Measurements from ENCODE around the gene ABHD10. TPM values are rescaled to one million over a fixed set of nuclear protein-coding genes. Genes with fewer than 3 reads are reported as not detected.
A peak's percentile ranks its signal among the peaks of the same experiment; 100 is the strongest.

ABHD10 gene
- total and polyA plus RNA-seq, 10 of the 15 experiments (the other 5 are each of a cell fraction or from before 2014, with no cell fraction given): 12.3 to 51.0 (median 28.9) TPM

GRCh38 chr3:112004669-112005068, 25.8 kb downstream of the ABHD10 start:
- H3K27me3 ChIP-seq (replicated peaks in 1 of 2; ENCODE audit: control insufficient read depth in 2 of 2, insufficient read depth in 2 of 2, low read length in 1 of 2): no peaks in the 10 kb centered on the region; a peak in 1 of 4 replicates
- no TSS peak for BruUV-seq (replicated peaks)
- H3K4me2 ChIP-seq (ENCODE audit: control insufficient read depth, insufficient read depth): no peak overlapping the region
- in situ Hi-C loops (cut with MboI) (no loop called here), intact Hi-C loops (cut with micrococcal nuclease; ENCODE audit: unreplicated experiment) (no loop called here)
- peak; percentile 39; the same call in 1 of the 3 replicates for ATAC-seq
- 9% methylated on average over 2 of the region's 2 CpGs for WGBS (ENCODE audit: insufficient coverage, insufficient replicate concordance, low lambda C conversion rate, missing lambda C conversion rate)
- no peak overlapping the region for H2AFZ ChIP-seq (ENCODE audit: control insufficient read depth, low read depth, low read length)
- CTCF ChIA-PET: interaction anchor here (1.1 to 10.0 kb wide), 7 partner anchors 8 to 336 kb away, joined by 3 to 102 read pairs (median 7); no protein-coding TSS in a partner anchor
- RAD21 ChIA-PET (ENCODE audit: unreplicated experiment): interaction anchor here (0.9 to 3.7 kb wide), 6 partner anchors 9 to 287 kb away, joined by 3 to 36 read pairs (median 6); no protein-coding TSS in a partner anchor
- H3K9ac ChIP-seq (ENCODE audit: control insufficient read depth, insufficient read depth, low read length): no peak overlapping the region
- H3K9me3 ChIP-seq (replicated peaks; ENCODE audit: control insufficient read depth, insufficient read depth, low read length): no peaks in the 10 kb centered on the region
- H4K20me1 ChIP-seq (ENCODE audit: control insufficient read depth, insufficient read depth): no peaks in the 10 kb centered on the region
- DNase-seq (ENCODE audit: low read depth, low spot score): no peak
- TF ChIP-seq NR2F1 (conservative IDR thresholded peaks at IDR 0.05) (peak; percentile 83), NR2C1 (IDR thresholded peaks at IDR 0.05) (peak; percentile 78; the same call in 1 of the 2 replicates), ZNF217 (IDR thresholded peaks at IDR 0.05) (no peak)
- no peak overlapping the region for H3K27ac ChIP-seq (ENCODE audit: control insufficient read depth, insufficient read depth)
- no peak overlapping the region for H3K4me3 ChIP-seq
- no peak for FAIRE-seq
- POLR2A ChIA-PET: interaction anchor here (1.2 to 2.7 kb wide), 3 partner anchors 8 to 25 kb away, joined by 5 to 8 read pairs (median 8); partner anchors contain the start of gene ABHD10
- SMC1A ChIA-PET (ENCODE audit: uncharacterized antibody, unreplicated experiment): interaction anchor here (1.0 to 21.1 kb wide), 4 partner anchors 9 to 25 kb away, joined by 4 to 417 read pairs (median 40); partner anchors contain the start of gene ABHD10
- H3K79me2 ChIP-seq (ENCODE audit: control insufficient read depth, insufficient read depth, low read length): no peaks in the 10 kb centered on the region
- H3K36me3 ChIP-seq (ENCODE audit: control insufficient read depth in 2 of 2, insufficient read depth in 2 of 2, low read length in 1 of 2): no peaks in the 10 kb centered on the region
- no peaks in the 10 kb centered on the region for H3K4me1 ChIP-seq (ENCODE audit: control insufficient read depth, insufficient read depth, low read length)

- no peak for FAIRE-seq
- no peak overlapping the region for H3K4me2 ChIP-seq (ENCODE audit: control insufficient read depth, insufficient read depth)
- ATAC-seq: peak; percentile 61
- ChIA-PET SMC1A (ENCODE audit: uncharacterized antibody, unreplicated experiment) (interaction anchor here (1.0 to 21.1 kb wide), 4 partner anchors 8 to 26 kb away, joined by 4 to 417 read pairs (median 40); partner anchors contain the start of gene ABHD10), RAD21 (ENCODE audit: unreplicated experiment) (interaction anchor here (0.9 to 3.7 kb wide), 5 partner anchors 8 to 288 kb away, joined by 4 to 36 read pairs (median 6); no protein-coding TSS in a partner anchor), CTCF (interaction anchor here (1.5 to 10.0 kb wide), 5 partner anchors 8 to 38 kb away, joined by 5 to 102 read pairs (median 26); no protein-coding TSS in a partner anchor), POLR2A (interaction anchor here (0.5 to 2.7 kb wide), 3 partner anchors 8 to 85 kb away, joined by 6 to 8 read pairs (median 8); partner anchors contain the start of gene ABHD10)
- 16% methylated on average over 4 of the region's 4 CpGs for WGBS (ENCODE audit: insufficient coverage, insufficient replicate concordance, low lambda C conversion rate, missing lambda C conversion rate)
- intact Hi-C loops (cut with micrococcal nuclease; ENCODE audit: unreplicated experiment) (no loop called here), in situ Hi-C loops (cut with MboI) (no loop called here)
- no peak overlapping the region for H2AFZ ChIP-seq (ENCODE audit: control insufficient read depth, low read depth, low read length)
- no peaks in the 10 kb centered on the region for H3K9me3 ChIP-seq (replicated peaks; ENCODE audit: control insufficient read depth, insufficient read depth, low read length)
- no peaks in the 10 kb centered on the region for H3K36me3 ChIP-seq (ENCODE audit: control insufficient read depth in 2 of 2, insufficient read depth in 2 of 2, low read length in 1 of 2)
- TF ChIP-seq ATF7 (IDR thresholded peaks at IDR 0.05; ENCODE audit: low read depth) (0 out of 2 replicates have a peak, but pooled peaks have one; percentile 32), BHLHE40 (IDR thresholded peaks at IDR 0.05; ENCODE audit: borderline replicate concordance in 1 of 2, low read depth in 2 of 2, low read length in 1 of 2) (no peak)
- H3K79me2 ChIP-seq (ENCODE audit: control insufficient read depth, insufficient read depth, low read length): no peaks in the 10 kb centered on the region
- no peak overlapping the region for H3K27ac ChIP-seq (ENCODE audit: control insufficient read depth, insufficient read depth)
- no peak for DNase-seq (ENCODE audit: low read depth, low spot score)
- no peaks in the 10 kb centered on the region for H3K4me1 ChIP-seq (ENCODE audit: control insufficient read depth, insufficient read depth, low read length)
- H4K20me1 ChIP-seq (ENCODE audit: control insufficient read depth, insufficient read depth): no peaks in the 10 kb centered on the region
- no peak overlapping the region for H3K4me3 ChIP-seq
- H3K27me3 ChIP-seq (replicated peaks in 1 of 2; ENCODE audit: control insufficient read depth in 2 of 2, insufficient read depth in 2 of 2, low read length in 1 of 2): no peaks in the 10 kb centered on the region; a peak in 1 of 4 replicates
- H3K9ac ChIP-seq (ENCODE audit: control insufficient read depth, insufficient read depth, low read length): no peak overlapping the region
- no TSS peak for BruUV-seq (replicated peaks)
These were observed 26.4 kb downstream of the ABHD10 start for GRCh38 chr3:112005091-112005672.

Measured in GM12878 (cell line).